Measurements from ENCODE around the gene CCDC7.

DNA sequence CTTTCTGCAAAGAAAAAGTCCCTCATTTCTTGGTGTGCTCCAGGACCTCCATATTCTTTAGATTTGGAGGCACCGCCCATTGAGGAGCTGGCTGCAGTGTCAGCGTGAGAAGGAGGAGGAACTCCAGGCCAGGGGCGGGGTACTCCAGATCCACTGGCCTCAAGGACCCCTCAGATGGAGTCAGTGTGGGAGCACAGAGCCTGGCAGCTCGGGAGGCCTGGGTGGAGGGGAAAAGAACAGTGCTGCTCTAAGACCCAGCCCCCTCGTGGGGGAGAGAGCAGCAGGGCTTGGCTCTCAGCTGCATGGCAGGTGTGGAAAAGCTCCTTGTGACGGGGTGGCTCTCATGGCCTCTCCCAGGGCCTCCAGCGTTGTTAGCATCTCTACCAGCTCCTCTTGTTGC lies 441.5 kb downstream of the CCDC7 start:
- TF ChIP-seq POLR2A (IDR thresholded peaks at IDR 0.05), result no peak
- TF ChIP-seq CTCF (IDR thresholded peaks at IDR 0.05), result no peak

All from adrenal gland (tissue), 5 donors.